ENCODE measurements around the gene TSEN2. TPM values are rescaled to one million over a fixed set of nuclear protein-coding genes. Genes with fewer than 3 reads are reported as not detected.

Gene TSEN2
- total and polyA plus RNA-seq, 10 donors, result 10.6 to 21.5 (median 14.4) TPM

DNA sequence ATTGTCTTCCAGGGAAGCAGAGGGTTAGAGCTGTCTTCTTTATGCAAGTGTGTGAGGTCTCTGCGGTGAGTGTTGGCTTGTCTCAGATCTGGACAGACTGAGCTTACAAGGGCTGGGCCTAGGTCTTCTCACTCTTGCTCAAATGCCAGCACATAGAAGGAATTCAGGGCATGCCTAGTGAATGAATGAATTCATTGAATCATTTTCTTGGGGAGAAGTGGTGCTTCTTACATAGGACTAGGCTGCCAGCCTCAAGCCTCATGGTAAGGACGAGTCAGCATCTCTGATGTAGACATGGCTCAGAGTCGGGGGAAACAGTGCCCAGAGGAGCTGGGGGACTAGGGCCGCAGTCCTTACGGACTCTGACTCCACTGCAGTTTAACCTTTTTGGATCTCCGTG, 89.9 kb downstream of the TSEN2 start:
- WGBS, 5 donors, result 94 to 98% (median 97%) methylated on average over 3 to 6 of the region's 6 CpGs
- Histone ChIP-seq H3K27me3 (replicated peaks in 1 of 7) (no peaks in the 10 kb centered on the region), H3K4me3 (no peak overlapping the region), H3K36me3 (peaks cover 6 to 100% (median 95%) of the 10 kb centered on the region in 6 donors), H3K9me3 (peaks cover 0 to 10% (median 0%) of the 10 kb centered on the region in 8 donors), H3K4me1 (peaks cover 0 to 4% (median under 1%) of the 10 kb centered on the region in 6 donors), H3K27ac (no peak overlapping the region)
- intact Hi-C loops (cut with DNase I; ENCODE audit: low total_unique reads), result no loop called here
- no peak for DNase-seq
- TF ChIP-seq, protein P1, sequence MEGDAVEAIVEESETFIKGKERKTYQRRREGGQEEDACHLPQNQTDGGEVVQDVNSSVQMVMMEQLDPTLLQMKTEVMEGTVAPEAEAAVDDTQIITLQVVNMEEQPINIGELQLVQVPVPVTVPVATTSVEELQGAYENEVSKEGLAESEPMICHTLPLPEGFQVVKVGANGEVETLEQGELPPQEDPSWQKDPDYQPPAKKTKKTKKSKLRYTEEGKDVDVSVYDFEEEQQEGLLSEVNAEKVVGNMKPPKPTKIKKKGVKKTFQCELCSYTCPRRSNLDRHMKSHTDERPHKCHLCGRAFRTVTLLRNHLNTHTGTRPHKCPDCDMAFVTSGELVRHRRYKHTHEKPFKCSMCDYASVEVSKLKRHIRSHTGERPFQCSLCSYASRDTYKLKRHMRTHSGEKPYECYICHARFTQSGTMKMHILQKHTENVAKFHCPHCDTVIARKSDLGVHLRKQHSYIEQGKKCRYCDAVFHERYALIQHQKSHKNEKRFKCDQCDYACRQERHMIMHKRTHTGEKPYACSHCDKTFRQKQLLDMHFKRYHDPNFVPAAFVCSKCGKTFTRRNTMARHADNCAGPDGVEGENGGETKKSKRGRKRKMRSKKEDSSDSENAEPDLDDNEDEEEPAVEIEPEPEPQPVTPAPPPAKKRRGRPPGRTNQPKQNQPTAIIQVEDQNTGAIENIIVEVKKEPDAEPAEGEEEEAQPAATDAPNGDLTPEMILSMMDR (IDR thresholded peaks at IDR 0.05 in 8 of 11, conservative IDR thresholded peaks at IDR 0.05 in 3 of 11), result no peak
- TF ChIP-seq POLR2AphosphoS5 (IDR thresholded peaks at IDR 0.05) (no peak), POLR2A (IDR thresholded peaks at IDR 0.05) (no peak)

DNA sequence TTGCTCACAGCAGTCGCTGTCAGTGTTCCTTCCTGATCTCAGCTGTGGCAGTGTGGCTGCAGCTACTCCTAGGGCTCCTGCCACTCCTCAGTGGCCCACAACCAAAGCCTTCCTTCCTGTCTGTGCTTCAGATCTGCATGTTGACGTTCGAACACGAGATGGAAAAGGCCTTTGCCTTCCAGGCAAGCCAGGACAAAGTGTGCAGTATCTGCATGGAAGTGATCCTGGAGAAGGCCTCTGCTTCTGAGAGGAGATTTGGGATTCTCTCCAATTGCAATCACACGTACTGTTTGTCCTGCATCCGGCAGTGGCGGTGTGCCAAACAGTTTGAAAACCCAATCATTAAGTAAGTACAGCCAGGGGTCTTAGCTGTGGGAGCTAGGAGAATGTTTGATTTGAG, 90.4 kb downstream of the TSEN2 start:
- TF ChIP-seq POLR2A (IDR thresholded peaks at IDR 0.05) (no peak), POLR2AphosphoS5 (IDR thresholded peaks at IDR 0.05) (no peak)
- TF ChIP-seq, protein P1 (IDR thresholded peaks at IDR 0.05 in 8 of 11, conservative IDR thresholded peaks at IDR 0.05 in 3 of 11), result no peak
- Histone ChIP-seq H3K27ac (no peak overlapping the region), H3K9me3 (peaks cover 0 to 10% (median 0%) of the 10 kb centered on the region in 8 donors), H3K4me3 (no peak overlapping the region), H3K27me3 (replicated peaks in 1 of 7) (no peaks in the 10 kb centered on the region), H3K36me3 (peaks cover 6 to 100% (median 95%) of the 10 kb centered on the region in 6 donors), H3K4me1 (peaks cover 0 to 9% (median 5%) of the 10 kb centered on the region in 6 donors)
- intact Hi-C loops (cut with DNase I; ENCODE audit: low total_unique reads), result no loop called here
- DNase-seq, result no peak
- WGBS, 5 donors, result 63 to 77% (median 76%) methylated on average over 6 to 7 of the region's 7 CpGs

DNA sequence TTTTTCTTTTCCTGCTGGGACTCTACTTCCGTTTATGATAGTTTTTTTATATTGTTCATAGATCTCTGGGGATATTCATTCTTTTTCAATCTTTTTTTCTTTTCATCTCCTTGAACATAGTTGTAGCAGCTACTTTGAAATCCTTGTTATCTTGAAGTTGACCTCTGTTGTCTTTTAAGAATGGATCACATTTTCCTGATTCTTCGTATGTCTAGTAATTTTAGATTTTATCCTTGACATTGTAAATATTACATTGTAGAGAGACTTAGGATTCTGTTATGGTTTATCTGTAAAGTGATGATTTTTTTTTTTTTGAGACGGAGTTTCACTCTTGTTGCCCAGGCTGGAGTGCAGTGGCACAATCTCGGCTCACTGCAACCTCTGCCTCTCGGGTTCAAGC, 93.1 kb downstream of the TSEN2 start:
- Histone ChIP-seq H3K4me3 (no peak overlapping the region), H3K9me3 (peaks cover 0 to 10% (median 0%) of the 10 kb centered on the region in 8 donors)
- 76 to 96% (median 95%) methylated on average over 5 of the region's 5 CpGs for WGBS, 5 donors

DNA sequence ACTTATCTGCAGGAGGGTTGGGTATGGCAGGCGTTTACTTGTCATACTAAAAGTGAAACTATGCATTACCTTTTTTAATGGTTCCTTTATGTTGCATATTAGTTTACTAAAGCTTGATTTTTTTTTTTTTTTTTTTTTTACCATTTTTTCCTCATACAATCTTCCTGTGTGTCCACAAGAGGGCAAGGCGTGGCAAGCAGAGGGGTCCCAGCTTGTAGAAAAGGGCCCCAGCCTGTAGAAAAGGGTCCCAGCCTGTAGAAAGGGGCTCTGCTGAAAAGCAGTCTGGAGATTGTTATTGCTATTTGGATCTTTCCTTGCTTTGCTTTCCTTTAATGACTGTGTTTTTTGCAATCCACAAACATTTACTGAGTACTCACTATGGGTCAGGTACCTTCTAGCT, 94.5 kb downstream of the TSEN2 start:
- intact Hi-C loops (cut with DNase I; ENCODE audit: low total_unique reads), result no loop called here
- Histone ChIP-seq H3K27ac (peak overlapping the region in 1 of 8 donors; percentile 78), H3K27me3 (replicated peaks in 1 of 7) (no peaks in the 10 kb centered on the region), H3K4me1 (peaks cover 0 to 15% (median 8%) of the 10 kb centered on the region in 6 donors), H3K9me3 (peaks cover 0 to 10% (median 0%) of the 10 kb centered on the region in 8 donors), H3K36me3 (peaks cover 2 to 100% (median 96%) of the 10 kb centered on the region in 6 donors), H3K4me3 (no peak overlapping the region)
- TF ChIP-seq POLR2AphosphoS5 (IDR thresholded peaks at IDR 0.05) (no peak), POLR2A (IDR thresholded peaks at IDR 0.05) (no peak)
- TF ChIP-seq, protein P1 (IDR thresholded peaks at IDR 0.05 in 8 of 11, conservative IDR thresholded peaks at IDR 0.05 in 3 of 11), result no peak
- no peak for DNase-seq
- 79 to 85% (median 82%) methylated on average over 2 of the region's 2 CpGs for WGBS, 5 donors

More for the DNA sequence above, 93.1 kb downstream of the TSEN2 start:
- intact Hi-C loops (cut with DNase I; ENCODE audit: low total_unique reads), result no loop called here
- DNase-seq, result no peak
- no peak overlapping the region for H3K27ac ChIP-seq
- H3K27me3 ChIP-seq (replicated peaks in 1 of 7), result no peaks in the 10 kb centered on the region
- peaks cover 0 to 15% (median 8%) of the 10 kb centered on the region in 6 donors for H3K4me1 ChIP-seq
- peaks cover 2 to 100% (median 96%) of the 10 kb centered on the region in 6 donors for H3K36me3 ChIP-seq
- no peak for TF ChIP-seq POLR2AphosphoS5 (IDR thresholded peaks at IDR 0.05)
- TF ChIP-seq, protein P1 (IDR thresholded peaks at IDR 0.05 in 8 of 11, conservative IDR thresholded peaks at IDR 0.05 in 3 of 11), result no peak
- TF ChIP-seq POLR2A (IDR thresholded peaks at IDR 0.05), result no peak

Measured in spleen (tissue), 11 donors.